ENCODE data around the gene SLC15A1.
A peak's percentile ranks its signal among the peaks of the same experiment; 100 is the strongest.

SLC15A1 gene

DNA sequence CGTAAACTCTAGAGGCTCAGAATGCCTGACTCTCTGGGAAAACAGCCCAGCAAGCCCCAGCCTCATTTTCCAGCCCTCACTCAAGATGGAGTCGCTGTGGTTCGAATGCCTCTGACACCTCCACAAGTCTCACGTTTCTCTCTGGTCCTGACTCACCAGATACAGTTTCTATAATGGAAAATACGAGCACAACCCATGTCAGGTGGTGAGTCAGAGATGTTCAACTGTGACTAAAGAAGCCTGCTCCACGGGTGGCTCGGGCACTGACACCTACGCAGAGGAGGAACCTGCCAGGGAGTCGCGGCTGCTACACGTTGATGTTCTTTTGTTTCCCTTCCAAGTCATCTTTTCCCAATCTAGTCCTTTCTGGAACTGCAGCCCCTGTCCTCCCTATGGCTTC, 88.4 kb downstream of the SLC15A1 start:
- H2BK5ac ChIP-seq (ENCODE audit: low read depth, low read length, poor library complexity): no peak overlapping the region
- WGBS (ENCODE audit: extremely low coverage, insufficient coverage, insufficient read length): no CpG with 5 or more reads among the region's 11 CpGs

GRCh38 chr13:98658131-98658530, 94.3 kb downstream of the SLC15A1 start:
- Histone ChIP-seq H3K9ac (ENCODE audit: low read length) (no peak overlapping the region), H3K23ac (ENCODE audit: low read length) (no peak overlapping the region), H3K4me2 (ENCODE audit: low read length) (no peak overlapping the region), H3K18ac (ENCODE audit: low read length) (no peak overlapping the region), H3K9me3 (ENCODE audit: insufficient read depth, low read depth, low read length) (no peaks in the 10 kb centered on the region), H2BK12ac (ENCODE audit: low read length) (no peak overlapping the region), H2AK5ac (ENCODE audit: low read length) (no peak overlapping the region), H3K79me1 (ENCODE audit: low read length) (no peaks in the 10 kb centered on the region), H2BK120ac (ENCODE audit: insufficient read depth, low read length, poor library complexity) (no peak overlapping the region), H3K4me3 (ENCODE audit: low read depth, low read length) (no peak overlapping the region), H2BK5ac (ENCODE audit: low read depth, low read length, poor library complexity) (no peak overlapping the region), H3K79me2 (ENCODE audit: control insufficient read depth, insufficient read depth, low read length, poor library complexity) (no peaks in the 10 kb centered on the region), H3K27me3 (ENCODE audit: insufficient read depth, low read length) (no peaks in the 10 kb centered on the region), H2AFZ (ENCODE audit: insufficient read depth, low read length, poor library complexity) (no peak overlapping the region), H3K14ac (ENCODE audit: low read length) (no peak overlapping the region), H4K91ac (ENCODE audit: low read depth, low read length) (no peak overlapping the region), H4K8ac (ENCODE audit: low read depth, low read length) (no peak overlapping the region), H4K12ac (ENCODE audit: low read depth, low read length) (no peak overlapping the region), H3K4me1 (ENCODE audit: control insufficient read depth in 1 of 2, insufficient read depth in 2 of 2, low read length in 2 of 2) (no peaks in the 10 kb centered on the region), H3K36me3 (ENCODE audit: control insufficient read depth in 1 of 2, insufficient read depth in 2 of 2, low read length in 2 of 2) (no peaks in the 10 kb centered on the region), H3K4ac (ENCODE audit: low read depth, low read length) (no peak overlapping the region), H3K27ac (ENCODE audit: low read depth, low read length) (no peak overlapping the region)
- peak; percentile 37 to 84 for DNase-seq
- no CpG with 5 or more reads among the region's 5 CpGs for WGBS (ENCODE audit: extremely low coverage, insufficient coverage, insufficient read length)

More for the DNA sequence above, 88.4 kb downstream of the SLC15A1 start:
- no peak overlapping the region for H3K27ac ChIP-seq (ENCODE audit: low read depth, low read length)
- DNase-seq: peak; percentile 13 to 35
- H4K12ac ChIP-seq (ENCODE audit: low read depth, low read length): no peak overlapping the region
- no peak overlapping the region for H3K9ac ChIP-seq (ENCODE audit: low read length)
- H3K79me2 ChIP-seq (ENCODE audit: control insufficient read depth, insufficient read depth, low read length, poor library complexity): no peaks in the 10 kb centered on the region
- H3K4me2 ChIP-seq (ENCODE audit: low read length): no peak overlapping the region
- no peak overlapping the region for H4K91ac ChIP-seq (ENCODE audit: low read depth, low read length)
- no peaks in the 10 kb centered on the region for H3K79me1 ChIP-seq (ENCODE audit: low read length)
- H2AK5ac ChIP-seq (ENCODE audit: low read length): no peak overlapping the region
- H3K27me3 ChIP-seq (ENCODE audit: insufficient read depth, low read length): no peaks in the 10 kb centered on the region
- no peak overlapping the region for H3K4ac ChIP-seq (ENCODE audit: low read depth, low read length)
- no peak overlapping the region for H3K23ac ChIP-seq (ENCODE audit: low read length)
- H2BK120ac ChIP-seq (ENCODE audit: insufficient read depth, low read length, poor library complexity): no peak overlapping the region
- no peak overlapping the region for H3K4me3 ChIP-seq (ENCODE audit: low read depth, low read length)
- no peak overlapping the region for H3K14ac ChIP-seq (ENCODE audit: low read length)
- no peaks in the 10 kb centered on the region for H3K36me3 ChIP-seq (ENCODE audit: control insufficient read depth in 1 of 2, insufficient read depth in 2 of 2, low read length in 2 of 2)
- no peak overlapping the region for H2AFZ ChIP-seq (ENCODE audit: insufficient read depth, low read length, poor library complexity)
- no peak overlapping the region for H4K8ac ChIP-seq (ENCODE audit: low read depth, low read length)
- no peak overlapping the region for H2BK12ac ChIP-seq (ENCODE audit: low read length)
- no peak overlapping the region for H3K18ac ChIP-seq (ENCODE audit: low read length)
- H3K9me3 ChIP-seq (ENCODE audit: insufficient read depth, low read depth, low read length): no peaks in the 10 kb centered on the region
- no peaks in the 10 kb centered on the region for H3K4me1 ChIP-seq (ENCODE audit: control insufficient read depth in 1 of 2, insufficient read depth in 2 of 2, low read length in 2 of 2)

DNA sequence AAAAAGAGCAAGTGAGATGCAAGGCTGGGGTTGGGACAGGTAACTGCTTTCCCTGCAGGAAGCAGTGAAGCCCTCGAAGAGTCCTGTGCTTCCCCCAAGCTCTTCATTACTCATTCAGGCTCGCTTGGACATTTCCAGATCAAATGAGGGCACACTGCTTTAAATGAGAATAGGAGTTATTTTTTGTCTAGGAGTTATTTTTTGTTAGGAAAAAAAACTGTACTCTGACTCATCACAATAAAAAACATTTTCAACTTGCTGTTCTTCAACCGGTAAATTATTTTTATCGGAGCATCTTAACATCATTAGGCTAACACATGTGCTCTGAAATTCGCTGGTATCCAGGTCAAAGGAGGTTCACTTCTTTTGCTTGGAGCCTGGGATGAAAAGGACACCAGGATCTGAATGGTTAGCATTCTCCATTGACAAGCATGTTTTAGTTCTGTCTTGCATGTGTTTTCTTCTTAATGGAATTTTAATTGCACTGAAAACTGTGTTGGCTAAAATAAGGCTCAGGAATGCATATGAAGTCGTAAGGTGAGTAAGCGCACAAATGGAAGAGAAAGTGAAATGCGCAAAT, 94.9 kb downstream of the SLC15A1 start:
- no peak overlapping the region for H3K27ac ChIP-seq (ENCODE audit: low read depth, low read length)

DNA sequence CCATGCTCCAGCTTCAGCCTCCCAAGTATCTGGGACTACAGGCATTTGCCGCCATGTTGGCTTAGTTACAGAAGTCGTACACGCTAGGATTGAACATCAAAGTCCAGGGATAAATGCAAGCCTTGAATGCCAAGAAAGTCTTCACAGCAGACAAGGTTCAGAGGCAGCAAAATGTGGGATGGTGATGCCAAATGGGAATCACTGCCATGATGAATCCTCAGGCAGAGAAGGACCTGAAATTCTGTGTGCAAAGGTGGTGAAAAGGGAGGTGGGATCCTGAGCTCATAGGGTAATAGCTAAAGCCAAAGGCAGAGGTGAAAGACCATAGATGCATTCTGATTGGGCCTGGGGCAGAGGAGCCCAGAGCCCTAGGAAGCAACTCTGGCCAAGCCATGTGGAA, 96.2 kb downstream of the SLC15A1 start:
- H3K4ac ChIP-seq (ENCODE audit: low read depth, low read length): no peak overlapping the region
- H3K4me3 ChIP-seq (ENCODE audit: low read depth, low read length): no peak overlapping the region
- no peak overlapping the region for H3K27ac ChIP-seq (ENCODE audit: low read depth, low read length)
- no peak overlapping the region for H2BK12ac ChIP-seq (ENCODE audit: low read length)
- no peak overlapping the region for H4K91ac ChIP-seq (ENCODE audit: low read depth, low read length)
- no peak overlapping the region for H2AK5ac ChIP-seq (ENCODE audit: low read length)
- no peak for DNase-seq
- H2BK120ac ChIP-seq (ENCODE audit: insufficient read depth, low read length, poor library complexity): no peak overlapping the region
- H4K8ac ChIP-seq (ENCODE audit: low read depth, low read length): no peak overlapping the region
- H3K36me3 ChIP-seq (ENCODE audit: control insufficient read depth in 1 of 2, insufficient read depth in 2 of 2, low read length in 2 of 2): no peaks in the 10 kb centered on the region
- H4K12ac ChIP-seq (ENCODE audit: low read depth, low read length): no peak overlapping the region
- H3K27me3 ChIP-seq (ENCODE audit: insufficient read depth, low read length): no peaks in the 10 kb centered on the region
- H3K23ac ChIP-seq (ENCODE audit: low read length): no peak overlapping the region
- no peaks in the 10 kb centered on the region for H3K9me3 ChIP-seq (ENCODE audit: insufficient read depth, low read depth, low read length)
- no peak overlapping the region for H3K4me2 ChIP-seq (ENCODE audit: low read length)
- no peak overlapping the region for H2BK5ac ChIP-seq (ENCODE audit: low read depth, low read length, poor library complexity)
- no peaks in the 10 kb centered on the region for H3K79me1 ChIP-seq (ENCODE audit: low read length)
- WGBS (ENCODE audit: extremely low coverage, insufficient coverage, insufficient read length): no CpG with 5 or more reads among the region's 3 CpGs
- H3K9ac ChIP-seq (ENCODE audit: low read length): no peak overlapping the region
- H3K4me1 ChIP-seq (ENCODE audit: control insufficient read depth in 1 of 2, insufficient read depth in 2 of 2, low read length in 2 of 2): no peaks in the 10 kb centered on the region
- no peak overlapping the region for H2AFZ ChIP-seq (ENCODE audit: insufficient read depth, low read length, poor library complexity)
- H3K14ac ChIP-seq (ENCODE audit: low read length): no peak overlapping the region
- H3K79me2 ChIP-seq (ENCODE audit: control insufficient read depth, insufficient read depth, low read length, poor library complexity): no peaks in the 10 kb centered on the region
- H3K18ac ChIP-seq (ENCODE audit: low read length): no peak overlapping the region

More for the DNA sequence above, 94.9 kb downstream of the SLC15A1 start:
- no peaks in the 10 kb centered on the region for H3K36me3 ChIP-seq (ENCODE audit: control insufficient read depth in 1 of 2, insufficient read depth in 2 of 2, low read length in 2 of 2)
- H3K18ac ChIP-seq (ENCODE audit: low read length): no peak overlapping the region
- H2BK5ac ChIP-seq (ENCODE audit: low read depth, low read length, poor library complexity): no peak overlapping the region
- H3K23ac ChIP-seq (ENCODE audit: low read length): no peak overlapping the region
- no peaks in the 10 kb centered on the region for H3K79me1 ChIP-seq (ENCODE audit: low read length)
- no peak overlapping the region for H3K4ac ChIP-seq (ENCODE audit: low read depth, low read length)
- H3K4me1 ChIP-seq (ENCODE audit: control insufficient read depth in 1 of 2, insufficient read depth in 2 of 2, low read length in 2 of 2): no peaks in the 10 kb centered on the region
- H4K12ac ChIP-seq (ENCODE audit: low read depth, low read length): no peak overlapping the region
- H4K8ac ChIP-seq (ENCODE audit: low read depth, low read length): no peak overlapping the region
- no peak overlapping the region for H2BK12ac ChIP-seq (ENCODE audit: low read length)
- H2BK120ac ChIP-seq (ENCODE audit: insufficient read depth, low read length, poor library complexity): no peak overlapping the region
- WGBS (ENCODE audit: extremely low coverage, insufficient coverage, insufficient read length): no CpG with 5 or more reads among the region's 8 CpGs
- H2AFZ ChIP-seq (ENCODE audit: insufficient read depth, low read length, poor library complexity): no peak overlapping the region
- no peak overlapping the region for H4K91ac ChIP-seq (ENCODE audit: low read depth, low read length)
- no peaks in the 10 kb centered on the region for H3K79me2 ChIP-seq (ENCODE audit: control insufficient read depth, insufficient read depth, low read length, poor library complexity)
- no peak overlapping the region for H3K4me3 ChIP-seq (ENCODE audit: low read depth, low read length)
- no peaks in the 10 kb centered on the region for H3K9me3 ChIP-seq (ENCODE audit: insufficient read depth, low read depth, low read length)
- H3K4me2 ChIP-seq (ENCODE audit: low read length): no peak overlapping the region
- H3K14ac ChIP-seq (ENCODE audit: low read length): no peak overlapping the region
- H3K9ac ChIP-seq (ENCODE audit: low read length): no peak overlapping the region
- no peaks in the 10 kb centered on the region for H3K27me3 ChIP-seq (ENCODE audit: insufficient read depth, low read length)
- no peak overlapping the region for H2AK5ac ChIP-seq (ENCODE audit: low read length)
- peak; percentile 43 to 82 for DNase-seq

All from trophoblast cell (in vitro differentiated cells and primary cell).